G401.6 (cell line): ENCODE data around the gene CKMT2.

Experiments
- FAIRE-seq: peaks from 2 replicates; lab custom pipeline; 2012; peaks lifted over from hg19 to GRCh38; lab: Jason Lieb, UNC

CKMT2 gene

GRCh38 chr5:81233080-81233634, at the start of gene CKMT2:
Gene CKMT2, plus strand, starts transcription at chr5:81233322. Its CDS starts 17,811 bp downstream, at chr5:81251133.
- no peak for FAIRE-seq

- FAIRE-seq, result no peak
These were observed 49.0 kb upstream of the CKMT2 start for GRCh38 chr5:81183811-81184748.

- FAIRE-seq, result no peak
These were observed 48.4 kb upstream of the CKMT2 start for GRCh38 chr5:81184749-81185110.

- no peak for FAIRE-seq
These were observed 45.2 kb upstream of the CKMT2 start for GRCh38 chr5:81187885-81188284.

- FAIRE-seq, result no peak
These were observed 44.2 kb upstream of the CKMT2 start for GRCh38 chr5:81188962-81189361.

- FAIRE-seq, result no peak
These were observed 43.1 kb upstream of the CKMT2 start for GRCh38 chr5:81189875-81190498.

- FAIRE-seq, result no peak
These were observed 41.3 kb upstream of the CKMT2 start for GRCh38 chr5:81191726-81192372.

GRCh38 chr5:81192373-81192750, 40.8 kb upstream of the CKMT2 start:
- no peak for FAIRE-seq

- peak; percentile 93 for FAIRE-seq
These were observed 38.3 kb upstream of the CKMT2 start for GRCh38 chr5:81194633-81195334.

- FAIRE-seq, result no peak
These were observed 37.7 kb upstream of the CKMT2 start for GRCh38 chr5:81195335-81195929.

- no peak for FAIRE-seq
These were observed 30.5 kb upstream of the CKMT2 start for GRCh38 chr5:81202655-81203054.

- no peak for FAIRE-seq
These were observed 29.4 kb upstream of the CKMT2 start for GRCh38 chr5:81203729-81204128.

- no peak for FAIRE-seq
These were observed 28.9 kb upstream of the CKMT2 start for GRCh38 chr5:81204205-81204604.

- no peak for FAIRE-seq
These were observed 28.1 kb upstream of the CKMT2 start for GRCh38 chr5:81205058-81205457.

- FAIRE-seq, result no peak
These were observed 26.1 kb upstream of the CKMT2 start for GRCh38 chr5:81207009-81207408.

- no peak for FAIRE-seq
These were observed 24.2 kb upstream of the CKMT2 start for GRCh38 chr5:81208904-81209303.

GRCh38 chr5:81209386-81209785, 23.7 kb upstream of the CKMT2 start:
- FAIRE-seq, result no peak

GRCh38 chr5:81209869-81210493, 23.1 kb upstream of the CKMT2 start:
- no peak for FAIRE-seq

- no peak for FAIRE-seq
These were observed 20.8 kb upstream of the CKMT2 start for GRCh38 chr5:81212211-81212751.

GRCh38 chr5:81213070-81213469, 20.1 kb upstream of the CKMT2 start:
- no peak for FAIRE-seq

GRCh38 chr5:81214848-81215247, 18.3 kb upstream of the CKMT2 start:
- no peak for FAIRE-seq
